GM23338 (cell line): Measurements from ENCODE around the gene PRPSAP2. TPM values are rescaled to one million over a fixed set of nuclear protein-coding genes. Genes with fewer than 3 reads are reported as not detected.

Experiments used
- ATAC-seq: fragments of 200-7000 bp; cut with Tn5 transposase; 3 replicates; pipeline ENCODE4 v1.9.1; 2020
- DNase-seq: peaks from one replicate; pipeline ENCODE4 v3.0.0-alpha.2; 2015; ENCODE audit warnings: low spot score
- H2AFZ ChIP-seq: fragments of 200-600 bp; sonication (generic); 2 replicates; pipeline ENCODE4 v1.8.0; 2016; ENCODE audit warnings: antibody characterized with exemption, mild to moderate bottlenecking, moderate library complexity
- H3F3A ChIP-seq: fragments of 200-600 bp; sonication (generic); replicated peaks from 2 replicates; pipeline ENCODE4 v1.8.0; 2017; ENCODE audit warnings: antibody characterized with exemption, mixed run types, low read depth
- H3K27ac ChIP-seq: fragments of 200-600 bp; sonication (generic); 2 replicates; pipeline ENCODE4 v1.6.1; 2016; ENCODE audit warnings: low read depth
- H3K27me3 ChIP-seq: fragments of 200-600 bp; sonication (generic); 2 replicates; pipeline ENCODE4 v1.8.0; 2016; ENCODE audit warnings: mild to moderate bottlenecking, mixed run types, moderate library complexity; ENCODE audit not compliant: insufficient read depth
- H3K36me3 ChIP-seq: fragments of 200-600 bp; sonication (generic); 2 replicates; pipeline ENCODE4 v1.8.0; 2016; ENCODE audit warnings: mild to moderate bottlenecking; ENCODE audit not compliant: insufficient read depth
- H3K4me1 ChIP-seq: fragments of 200-600 bp; sonication (generic); 2 replicates; pipeline ENCODE4 v1.8.0; 2016; ENCODE audit warnings: mild to moderate bottlenecking, moderate library complexity; ENCODE audit not compliant: insufficient read depth
- H3K4me2 ChIP-seq: fragments of 200-600 bp; sonication (generic); 2 replicates; pipeline ENCODE4 v1.7.1; 2017; ENCODE audit warnings: mixed run types
- H3K4me3 ChIP-seq: fragments of 200-600 bp; sonication (generic); 2 replicates; pipeline ENCODE4 v1.6.1; 2016; ENCODE audit warnings: mixed run types
- H3K79me2 ChIP-seq: fragments of 200-600 bp; sonication (generic); replicated peaks from 2 replicates; pipeline ENCODE4 v1.8.0; 2017; ENCODE audit warnings: mild to moderate bottlenecking; ENCODE audit not compliant: insufficient read depth
- H3K9me2 ChIP-seq: fragments of 200-600 bp; sonication (generic); 2 replicates; pipeline ENCODE4 v1.8.0; 2017; ENCODE audit not compliant: insufficient read depth
- H4K20me1 ChIP-seq: fragments of 200-600 bp; sonication (generic); replicated peaks from 2 replicates; pipeline ENCODE4 v1.8.0; 2017; ENCODE audit warnings: mild to moderate bottlenecking; ENCODE audit not compliant: insufficient read depth
- H3K27ac Mint-ChIP-seq: 2 replicates; pipeline ENCODE4 v1.8.0; 2020; ENCODE audit warnings: inconsistent platforms, mild to moderate bottlenecking, moderate library complexity, mixed read lengths
- H3K27me3 Mint-ChIP-seq: 3 replicates; pipeline ENCODE4 v1.8.0; 2022; ENCODE audit warnings: low read depth, mild to moderate bottlenecking, moderate library complexity, mixed read lengths, inconsistent platforms; ENCODE audit not compliant: insufficient read depth, poor library complexity
- H3K36me3 Mint-ChIP-seq: 3 replicates; pipeline ENCODE4 v1.8.0; 2021; ENCODE audit warnings: low read depth, mild to moderate bottlenecking, inconsistent platforms, moderate library complexity, mixed read lengths
- H3K4me1 Mint-ChIP-seq: 3 replicates; pipeline ENCODE4 v1.8.0; 2020; ENCODE audit warnings: mild to moderate bottlenecking, inconsistent platforms, mixed read lengths
- H3K4me3 Mint-ChIP-seq: 3 replicates; pipeline ENCODE4 v1.8.0; 2021; ENCODE audit warnings: moderate library complexity, mild to moderate bottlenecking, inconsistent platforms, mixed read lengths
- H3K9me3 Mint-ChIP-seq: 3 replicates; pipeline ENCODE4 v1.8.0; 2020; ENCODE audit warnings: moderate library complexity, mild to moderate bottlenecking, inconsistent platforms, mixed read lengths
- CREB1 ChIP-seq: fragments of 250-450 bp; sonication (Bioruptor Pico); IDR thresholded peaks from 2 replicates; pipeline ENCODE4 v1.5.0; 2020; ENCODE audit warnings: low read depth, mild to moderate bottlenecking, moderate library complexity
- ETS1 ChIP-seq: IDR thresholded peaks from 2 replicates; pipeline ENCODE4 v1.6.1; 2016; ENCODE audit warnings: antibody characterized with exemption
- EZH2 ChIP-seq: fragments of 200-600 bp; sonication (generic); IDR thresholded peaks from one replicate; pipeline ENCODE4 v1.8.0; 2017; ENCODE audit warnings: antibody characterized with exemption, mild to moderate bottlenecking, low read depth; ENCODE audit not compliant: unreplicated experiment
- EZH2phosphoT487 ChIP-seq: fragments of 200-600 bp; sonication (generic); IDR thresholded peaks from one replicate; pipeline ENCODE4 v1.8.1; 2018; ENCODE audit warnings: antibody characterized with exemption; ENCODE audit not compliant: unreplicated experiment
- JUNB ChIP-seq: IDR thresholded peaks from one replicate; pipeline ENCODE4 v1.6.1; 2016; ENCODE audit warnings: antibody characterized with exemption; ENCODE audit not compliant: unreplicated experiment
- NANOG ChIP-seq: IDR thresholded peaks from 2 replicates; pipeline ENCODE4 v1.6.1; 2016; ENCODE audit warnings: antibody characterized with exemption, borderline replicate concordance
- POLR2AphosphoS5 ChIP-seq: IDR thresholded peaks from 2 replicates; pipeline ENCODE4 v1.6.1; 2016; ENCODE audit warnings: antibody characterized with exemption, low read depth
- STAT1 ChIP-seq: IDR thresholded peaks from one replicate; pipeline ENCODE4 v1.6.1; 2016; ENCODE audit warnings: antibody characterized with exemption; ENCODE audit not compliant: unreplicated experiment
- ZNF114 ChIP-seq: fragments of 250-450 bp; sonication (Bioruptor Pico); IDR thresholded peaks from 2 replicates; pipeline ENCODE4 v1.5.0; 2020; ENCODE audit warnings: mild to moderate bottlenecking, moderate library complexity
- ZNF331 ChIP-seq: fragments of 250-450 bp; sonication (Bioruptor Pico); IDR thresholded peaks from 2 replicates; pipeline ENCODE4 v1.5.0; 2020; ENCODE audit warnings: low read depth, mild to moderate bottlenecking, moderate library complexity
- ZNF462 ChIP-seq: fragments of 250-450 bp; sonication (Bioruptor Pico); IDR thresholded peaks from 2 replicates; pipeline ENCODE4 v1.5.0; 2020; ENCODE audit warnings: mild to moderate bottlenecking, moderate library complexity
- polyA plus RNA-seq: library from polyadenylated mRNA; unstranded; fragments of >200 nt; fragmentation: Nextera tagmentation; extraction: Ambion mirVana; gene quantifications from 2 replicates; pipeline ENCODE4 v1.2.1, GENCODE V29; 2016
- total RNA-seq: library from RNA; depleted of rRNA; stranded (reverse); fragments of >200 nt; shearing (Covaris generic); gene quantifications from 2 replicates; pipeline ENCODE4 v1.2.3, GENCODE V29; 2014
- TF ChIP-seq, protein P1 (sequence below): IDR thresholded peaks from one replicate; pipeline ENCODE4 v1.6.1; 2018; ENCODE audit warnings: antibody characterized with exemption; ENCODE audit not compliant: unreplicated experiment
- TF ChIP-seq, protein P2 (sequence below), 2 experiments: fragments of 200-600 bp in 1 of 2; sonication (generic) in 1 of 2; conservative IDR thresholded peaks; 2 replicates each; pipeline versions ENCODE4 v1.5.1 to v1.6.1; 2016 to 2017; ENCODE audit warnings: antibody characterized with exemption in 2 of 2, low read depth in 2 of 2, mild to moderate bottlenecking in 2 of 2, moderate library complexity in 1 of 2

PRPSAP2 gene
- total and polyA plus RNA-seq, 2 experiments from 2014 or later = 34.6 to 54.4 TPM

DNA sequence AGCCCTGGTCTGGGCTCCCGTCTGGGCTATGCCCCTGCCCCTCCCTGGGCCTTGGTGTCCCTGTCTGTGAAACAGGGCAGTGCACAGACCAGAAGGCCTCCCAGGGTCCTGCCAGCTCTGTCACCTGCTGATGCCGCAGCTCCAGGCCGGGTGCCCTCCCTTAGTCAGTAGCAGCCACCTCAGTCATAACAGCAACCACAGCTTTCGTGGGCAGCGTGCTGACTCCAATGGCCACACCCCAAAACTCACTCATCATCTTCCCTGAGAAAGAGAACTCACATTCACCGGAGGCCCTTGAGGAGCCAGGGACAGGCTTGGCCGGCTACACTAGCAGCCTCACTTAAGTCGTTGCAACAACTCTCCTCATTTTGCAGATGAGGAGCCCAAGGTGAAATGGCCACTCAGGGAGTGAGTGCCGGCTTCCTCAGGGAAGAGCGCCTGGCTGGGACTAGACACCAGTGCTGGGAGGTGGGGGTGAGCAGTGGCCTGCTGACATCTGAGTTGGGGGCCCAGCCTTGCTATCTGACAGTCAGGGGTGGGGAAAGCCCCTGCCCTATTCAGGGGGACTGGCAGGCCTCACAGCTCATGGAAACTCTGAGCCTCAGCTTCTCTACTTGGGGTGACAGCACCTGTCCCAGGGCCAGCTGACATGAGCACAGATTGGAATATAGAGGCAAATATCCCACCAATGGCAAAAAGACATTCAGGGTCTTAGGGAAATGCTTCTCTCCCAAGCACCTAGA lies 116.6 kb downstream of the PRPSAP2 start:
- no peaks in the 10 kb centered on the region for H3F3A ChIP-seq

More for the DNA sequence above, 116.6 kb downstream of the PRPSAP2 start:
- no peak for ATAC-seq
- H3K9me3 Mint-ChIP-seq = no peaks in the 10 kb centered on the region
- 0 out of 2 replicates have a peak, but pooled peaks cover 3% of the 10 kb centered on the region for H4K20me1 ChIP-seq
- H3K27me3 ChIP-seq = no peaks in the 10 kb centered on the region
- H3K79me2 ChIP-seq = 0 out of 2 replicates have a peak, but pooled peaks cover 3% of the 10 kb centered on the region
- H3K9me2 ChIP-seq = no peaks in the 10 kb centered on the region
- no peak overlapping the region for H3K27ac ChIP-seq
- no peaks in the 10 kb centered on the region for H3K4me1 ChIP-seq
- no peak for TF ChIP-seq STAT1
- no peak for TF ChIP-seq EZH2
- TF ChIP-seq ETS1 = no peak
- no peak for TF ChIP-seq ZNF331 (CRISPR knock-in tag)
- TF ChIP-seq, protein P1, sequence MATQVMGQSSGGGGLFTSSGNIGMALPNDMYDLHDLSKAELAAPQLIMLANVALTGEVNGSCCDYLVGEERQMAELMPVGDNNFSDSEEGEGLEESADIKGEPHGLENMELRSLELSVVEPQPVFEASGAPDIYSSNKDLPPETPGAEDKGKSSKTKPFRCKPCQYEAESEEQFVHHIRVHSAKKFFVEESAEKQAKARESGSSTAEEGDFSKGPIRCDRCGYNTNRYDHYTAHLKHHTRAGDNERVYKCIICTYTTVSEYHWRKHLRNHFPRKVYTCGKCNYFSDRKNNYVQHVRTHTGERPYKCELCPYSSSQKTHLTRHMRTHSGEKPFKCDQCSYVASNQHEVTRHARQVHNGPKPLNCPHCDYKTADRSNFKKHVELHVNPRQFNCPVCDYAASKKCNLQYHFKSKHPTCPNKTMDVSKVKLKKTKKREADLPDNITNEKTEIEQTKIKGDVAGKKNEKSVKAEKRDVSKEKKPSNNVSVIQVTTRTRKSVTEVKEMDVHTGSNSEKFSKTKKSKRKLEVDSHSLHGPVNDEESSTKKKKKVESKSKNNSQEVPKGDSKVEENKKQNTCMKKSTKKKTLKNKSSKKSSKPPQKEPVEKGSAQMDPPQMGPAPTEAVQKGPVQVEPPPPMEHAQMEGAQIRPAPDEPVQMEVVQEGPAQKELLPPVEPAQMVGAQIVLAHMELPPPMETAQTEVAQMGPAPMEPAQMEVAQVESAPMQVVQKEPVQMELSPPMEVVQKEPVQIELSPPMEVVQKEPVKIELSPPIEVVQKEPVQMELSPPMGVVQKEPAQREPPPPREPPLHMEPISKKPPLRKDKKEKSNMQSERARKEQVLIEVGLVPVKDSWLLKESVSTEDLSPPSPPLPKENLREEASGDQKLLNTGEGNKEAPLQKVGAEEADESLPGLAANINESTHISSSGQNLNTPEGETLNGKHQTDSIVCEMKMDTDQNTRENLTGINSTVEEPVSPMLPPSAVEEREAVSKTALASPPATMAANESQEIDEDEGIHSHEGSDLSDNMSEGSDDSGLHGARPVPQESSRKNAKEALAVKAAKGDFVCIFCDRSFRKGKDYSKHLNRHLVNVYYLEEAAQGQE = no peak
- TF ChIP-seq EZH2phosphoT487 = no peak
- TF ChIP-seq POLR2AphosphoS5 = no peak
- TF ChIP-seq, protein P2, sequence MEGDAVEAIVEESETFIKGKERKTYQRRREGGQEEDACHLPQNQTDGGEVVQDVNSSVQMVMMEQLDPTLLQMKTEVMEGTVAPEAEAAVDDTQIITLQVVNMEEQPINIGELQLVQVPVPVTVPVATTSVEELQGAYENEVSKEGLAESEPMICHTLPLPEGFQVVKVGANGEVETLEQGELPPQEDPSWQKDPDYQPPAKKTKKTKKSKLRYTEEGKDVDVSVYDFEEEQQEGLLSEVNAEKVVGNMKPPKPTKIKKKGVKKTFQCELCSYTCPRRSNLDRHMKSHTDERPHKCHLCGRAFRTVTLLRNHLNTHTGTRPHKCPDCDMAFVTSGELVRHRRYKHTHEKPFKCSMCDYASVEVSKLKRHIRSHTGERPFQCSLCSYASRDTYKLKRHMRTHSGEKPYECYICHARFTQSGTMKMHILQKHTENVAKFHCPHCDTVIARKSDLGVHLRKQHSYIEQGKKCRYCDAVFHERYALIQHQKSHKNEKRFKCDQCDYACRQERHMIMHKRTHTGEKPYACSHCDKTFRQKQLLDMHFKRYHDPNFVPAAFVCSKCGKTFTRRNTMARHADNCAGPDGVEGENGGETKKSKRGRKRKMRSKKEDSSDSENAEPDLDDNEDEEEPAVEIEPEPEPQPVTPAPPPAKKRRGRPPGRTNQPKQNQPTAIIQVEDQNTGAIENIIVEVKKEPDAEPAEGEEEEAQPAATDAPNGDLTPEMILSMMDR (conservative IDR thresholded peaks at IDR 0.05; ENCODE audit: low read depth in 2 of 2) = no peak
- no peak for TF ChIP-seq NANOG
- no peak for TF ChIP-seq ZNF114 (CRISPR knock-in tag)
- no peak for TF ChIP-seq ZNF462 (CRISPR knock-in tag)
- no peak for TF ChIP-seq JUNB
- no peak for TF ChIP-seq CREB1
- H3K36me3 Mint-ChIP-seq = peaks cover 56% of the 10 kb centered on the region
- H3K4me3 Mint-ChIP-seq = no peak overlapping the region
- peaks cover 14% of the 10 kb centered on the region for H3K27me3 Mint-ChIP-seq
- DNase-seq = no peak
- peaks cover 6% of the 10 kb centered on the region for H3K4me1 Mint-ChIP-seq
- no peak overlapping the region for H3K27ac Mint-ChIP-seq
- H3K4me3 ChIP-seq = no peak overlapping the region
- no peak overlapping the region for H2AFZ ChIP-seq
- peaks cover 10% of the 10 kb centered on the region for H3K36me3 ChIP-seq
- no peak overlapping the region for H3K4me2 ChIP-seq
